Measurements from ENCODE around the gene PPM1H.

PPM1H gene

DNA sequence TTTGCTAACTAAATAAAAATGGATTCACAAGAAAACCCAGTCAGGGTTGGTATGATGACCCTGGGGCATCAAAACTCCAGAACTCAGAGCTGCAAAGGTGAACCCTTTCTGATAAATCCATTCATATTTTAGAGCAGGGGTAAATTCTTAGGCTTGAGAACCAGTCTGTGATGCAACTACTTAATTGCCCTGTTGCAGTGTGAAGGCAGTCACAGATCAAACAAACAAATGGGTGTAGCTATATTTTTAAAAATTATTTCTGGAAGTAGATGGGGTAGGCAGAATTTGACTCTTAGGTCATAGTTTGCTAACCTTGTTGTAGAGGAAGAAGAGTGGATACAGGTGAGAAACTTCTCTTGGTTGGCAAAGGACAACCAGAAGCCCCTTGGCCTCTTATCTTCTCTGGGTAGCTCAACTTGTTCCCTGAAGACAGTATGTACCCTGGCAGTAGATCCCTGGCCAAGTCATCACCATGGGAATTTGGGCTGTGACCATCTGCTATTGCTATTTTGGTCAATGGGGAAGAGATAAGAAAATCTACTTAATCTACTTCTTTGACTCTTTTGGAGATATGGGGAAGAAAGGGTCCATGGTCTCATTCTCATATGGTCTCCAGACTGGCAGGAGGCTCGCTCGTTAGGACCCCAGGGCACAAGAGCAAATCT is 216.1 kb downstream of the PPM1H start (continued):
- TF ChIP-seq, protein P1, sequence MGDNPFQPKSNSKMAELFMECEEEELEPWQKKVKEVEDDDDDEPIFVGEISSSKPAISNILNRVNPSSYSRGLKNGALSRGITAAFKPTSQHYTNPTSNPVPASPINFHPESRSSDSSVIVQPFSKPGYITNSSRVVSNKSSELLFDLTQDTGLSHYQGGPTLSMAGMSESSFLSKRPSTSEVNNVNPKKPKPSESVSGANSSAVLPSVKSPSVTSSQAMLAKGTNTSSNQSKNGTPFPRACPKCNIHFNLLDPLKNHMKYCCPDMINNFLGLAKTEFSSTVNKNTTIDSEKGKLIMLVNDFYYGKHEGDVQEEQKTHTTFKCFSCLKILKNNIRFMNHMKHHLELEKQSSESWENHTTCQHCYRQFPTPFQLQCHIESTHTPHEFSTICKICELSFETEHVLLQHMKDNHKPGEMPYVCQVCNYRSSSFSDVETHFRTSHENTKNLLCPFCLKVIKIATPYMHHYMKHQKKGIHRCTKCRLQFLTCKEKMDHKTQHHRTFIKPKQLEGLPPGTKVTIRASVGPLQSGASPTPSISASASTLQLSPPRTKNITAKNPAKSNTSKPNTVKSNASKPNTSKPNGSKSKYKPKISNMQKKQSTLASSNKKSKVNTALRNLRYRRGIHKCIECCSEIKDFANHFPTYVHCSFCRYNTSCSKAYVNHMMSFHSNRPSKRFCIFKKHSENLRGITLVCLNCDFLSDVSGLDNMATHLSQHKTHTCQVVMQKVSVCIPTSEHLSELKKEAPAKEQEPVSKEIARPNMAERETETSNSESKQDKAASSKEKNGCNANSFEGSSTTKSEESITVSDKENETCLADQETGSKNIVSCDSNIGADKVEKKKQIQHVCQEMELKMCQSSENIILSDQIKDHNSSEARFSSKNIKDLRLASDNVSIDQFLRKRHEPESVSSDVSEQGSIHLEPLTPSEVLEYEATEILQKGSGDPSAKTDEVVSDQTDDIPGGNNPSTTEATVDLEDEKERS (tag by site-specific recombination; IDR thresholded peaks at IDR 0.05): no peak
- TF ChIP-seq ZNF2 (tag by site-specific recombination; IDR thresholded peaks at IDR 0.05): no peak
- TF ChIP-seq, protein P2, sequence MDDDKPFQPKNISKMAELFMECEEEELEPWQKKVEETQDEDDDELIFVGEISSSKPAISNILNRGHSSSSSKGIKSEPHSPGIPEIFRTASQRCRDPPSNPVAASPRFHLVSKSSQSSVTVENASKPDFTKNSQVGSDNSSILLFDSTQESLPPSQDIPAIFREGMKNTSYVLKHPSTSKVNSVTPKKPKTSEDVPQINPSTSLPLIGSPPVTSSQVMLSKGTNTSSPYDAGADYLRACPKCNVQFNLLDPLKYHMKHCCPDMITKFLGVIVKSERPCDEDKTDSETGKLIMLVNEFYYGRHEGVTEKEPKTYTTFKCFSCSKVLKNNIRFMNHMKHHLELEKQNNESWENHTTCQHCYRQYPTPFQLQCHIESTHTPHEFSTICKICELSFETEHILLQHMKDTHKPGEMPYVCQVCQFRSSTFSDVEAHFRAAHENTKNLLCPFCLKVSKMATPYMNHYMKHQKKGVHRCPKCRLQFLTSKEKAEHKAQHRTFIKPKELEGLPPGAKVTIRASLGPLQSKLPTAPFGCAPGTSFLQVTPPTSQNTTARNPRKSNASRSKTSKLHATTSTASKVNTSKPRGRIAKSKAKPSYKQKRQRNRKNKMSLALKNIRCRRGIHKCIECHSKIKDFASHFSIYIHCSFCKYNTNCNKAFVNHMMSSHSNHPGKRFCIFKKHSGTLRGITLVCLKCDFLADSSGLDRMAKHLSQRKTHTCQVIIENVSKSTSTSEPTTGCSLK (tag by site-specific recombination; IDR thresholded peaks at IDR 0.05): no peak

DNA sequence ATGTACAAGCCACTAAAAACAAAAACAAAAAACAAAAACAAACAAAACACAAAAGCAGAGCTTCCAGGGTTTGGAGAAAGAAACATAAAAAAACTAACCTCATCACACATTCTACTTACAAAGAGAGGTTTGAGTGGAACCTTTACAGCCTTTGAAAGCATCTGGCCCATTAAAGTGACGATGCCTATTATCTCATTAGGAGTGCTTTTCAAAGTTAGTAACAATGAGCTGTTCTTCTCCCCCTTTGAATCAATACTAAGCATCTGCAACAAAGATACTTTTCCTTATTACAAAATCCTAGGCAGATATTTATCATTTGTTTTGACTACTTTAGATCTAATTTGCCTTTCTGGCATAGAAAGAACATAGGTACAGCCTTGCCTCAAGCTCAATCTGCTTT is 217.3 kb downstream of the PPM1H start:
- no peaks in the 10 kb centered on the region for H3K4me1 ChIP-seq (ENCODE audit: control insufficient read depth, insufficient read depth, low read length)
- POLR2A ChIA-PET: no interaction called here

More for the DNA sequence above, 217.3 kb downstream of the PPM1H start:
- H3K4me3 ChIP-seq (ENCODE audit: low read depth, low read length): no peak overlapping the region
- CTCF ChIA-PET: no interaction called here
- H3K9me3 ChIP-seq (ENCODE audit: control insufficient read depth, insufficient read depth, low read depth, low read length): no peaks in the 10 kb centered on the region
- H3K36me3 ChIP-seq (ENCODE audit: control insufficient read depth in 2 of 2, insufficient read depth in 1 of 2, low read length in 2 of 2): peaks cover 0 to 12% of the 10 kb centered on the region in 2 experiments; a peak in 1 of 3 replicates
- TF ChIP-seq, protein P3, sequence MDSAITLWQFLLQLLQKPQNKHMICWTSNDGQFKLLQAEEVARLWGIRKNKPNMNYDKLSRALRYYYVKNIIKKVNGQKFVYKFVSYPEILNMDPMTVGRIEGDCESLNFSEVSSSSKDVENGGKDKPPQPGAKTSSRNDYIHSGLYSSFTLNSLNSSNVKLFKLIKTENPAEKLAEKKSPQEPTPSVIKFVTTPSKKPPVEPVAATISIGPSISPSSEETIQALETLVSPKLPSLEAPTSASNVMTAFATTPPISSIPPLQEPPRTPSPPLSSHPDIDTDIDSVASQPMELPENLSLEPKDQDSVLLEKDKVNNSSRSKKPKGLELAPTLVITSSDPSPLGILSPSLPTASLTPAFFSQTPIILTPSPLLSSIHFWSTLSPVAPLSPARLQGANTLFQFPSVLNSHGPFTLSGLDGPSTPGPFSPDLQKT (IDR thresholded peaks at IDR 0.05; ENCODE audit: borderline replicate concordance, low read depth, low read length): no peak
- TF ChIP-seq MZF1 (tag by site-specific recombination; IDR thresholded peaks at IDR 0.05; ENCODE audit: borderline replicate concordance): no peak
- TF ChIP-seq ZNF629 (tag by site-specific recombination; IDR thresholded peaks at IDR 0.05): no peak
- no peak for TF ChIP-seq ZNF785 (tag by site-specific recombination; IDR thresholded peaks at IDR 0.05)
- TF ChIP-seq, protein P4, sequence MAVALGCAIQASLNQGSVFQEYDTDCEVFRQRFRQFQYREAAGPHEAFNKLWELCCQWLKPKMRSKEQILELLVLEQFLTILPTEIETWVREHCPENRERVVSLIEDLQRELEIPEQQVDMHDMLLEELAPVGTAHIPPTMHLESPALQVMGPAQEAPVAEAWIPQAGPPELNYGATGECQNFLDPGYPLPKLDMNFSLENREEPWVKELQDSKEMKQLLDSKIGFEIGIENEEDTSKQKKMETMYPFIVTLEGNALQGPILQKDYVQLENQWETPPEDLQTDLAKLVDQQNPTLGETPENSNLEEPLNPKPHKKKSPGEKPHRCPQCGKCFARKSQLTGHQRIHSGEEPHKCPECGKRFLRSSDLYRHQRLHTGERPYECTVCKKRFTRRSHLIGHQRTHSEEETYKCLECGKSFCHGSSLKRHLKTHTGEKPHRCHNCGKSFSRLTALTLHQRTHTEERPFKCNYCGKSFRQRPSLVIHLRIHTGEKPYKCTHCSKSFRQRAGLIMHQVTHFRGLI (tag by site-specific recombination; IDR thresholded peaks at IDR 0.05): no peak
- TF ChIP-seq, protein P5, sequence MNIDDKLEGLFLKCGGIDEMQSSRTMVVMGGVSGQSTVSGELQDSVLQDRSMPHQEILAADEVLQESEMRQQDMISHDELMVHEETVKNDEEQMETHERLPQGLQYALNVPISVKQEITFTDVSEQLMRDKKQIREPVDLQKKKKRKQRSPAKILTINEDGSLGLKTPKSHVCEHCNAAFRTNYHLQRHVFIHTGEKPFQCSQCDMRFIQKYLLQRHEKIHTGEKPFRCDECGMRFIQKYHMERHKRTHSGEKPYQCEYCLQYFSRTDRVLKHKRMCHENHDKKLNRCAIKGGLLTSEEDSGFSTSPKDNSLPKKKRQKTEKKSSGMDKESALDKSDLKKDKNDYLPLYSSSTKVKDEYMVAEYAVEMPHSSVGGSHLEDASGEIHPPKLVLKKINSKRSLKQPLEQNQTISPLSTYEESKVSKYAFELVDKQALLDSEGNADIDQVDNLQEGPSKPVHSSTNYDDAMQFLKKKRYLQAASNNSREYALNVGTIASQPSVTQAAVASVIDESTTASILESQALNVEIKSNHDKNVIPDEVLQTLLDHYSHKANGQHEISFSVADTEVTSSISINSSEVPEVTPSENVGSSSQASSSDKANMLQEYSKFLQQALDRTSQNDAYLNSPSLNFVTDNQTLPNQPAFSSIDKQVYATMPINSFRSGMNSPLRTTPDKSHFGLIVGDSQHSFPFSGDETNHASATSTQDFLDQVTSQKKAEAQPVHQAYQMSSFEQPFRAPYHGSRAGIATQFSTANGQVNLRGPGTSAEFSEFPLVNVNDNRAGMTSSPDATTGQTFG (tag by site-specific recombination; IDR thresholded peaks at IDR 0.05; ENCODE audit: borderline replicate concordance): no peak
- TF ChIP-seq ZNF530 (tag by site-specific recombination; IDR thresholded peaks at IDR 0.05; ENCODE audit: low read depth): no peak
- no peak for TF ChIP-seq SP2 (tag by site-specific recombination; IDR thresholded peaks at IDR 0.05)
- H3K27ac ChIP-seq (ENCODE audit: extremely low read depth, low read depth, low read length): no peak overlapping the region
